GM20431 (cell line): Measurements from ENCODE around the gene SYS1.
"Not testable (repeated sequence)": the region's sequence is repeated elsewhere in the genome, so short reads cannot be mapped to it uniquely, and the experiment has no call there.

ENCODE experiments used
- in situ Hi-C: fragments of 300-500 bp; cut with MseI, MboI; formaldehyde crosslinking; loops from one replicate; pipeline ENCODE4 v1.15.0; 2020; ENCODE audit warnings: low sequenced_read_pairs; ENCODE audit not compliant: unreplicated experiment

Gene SYS1

DNA sequence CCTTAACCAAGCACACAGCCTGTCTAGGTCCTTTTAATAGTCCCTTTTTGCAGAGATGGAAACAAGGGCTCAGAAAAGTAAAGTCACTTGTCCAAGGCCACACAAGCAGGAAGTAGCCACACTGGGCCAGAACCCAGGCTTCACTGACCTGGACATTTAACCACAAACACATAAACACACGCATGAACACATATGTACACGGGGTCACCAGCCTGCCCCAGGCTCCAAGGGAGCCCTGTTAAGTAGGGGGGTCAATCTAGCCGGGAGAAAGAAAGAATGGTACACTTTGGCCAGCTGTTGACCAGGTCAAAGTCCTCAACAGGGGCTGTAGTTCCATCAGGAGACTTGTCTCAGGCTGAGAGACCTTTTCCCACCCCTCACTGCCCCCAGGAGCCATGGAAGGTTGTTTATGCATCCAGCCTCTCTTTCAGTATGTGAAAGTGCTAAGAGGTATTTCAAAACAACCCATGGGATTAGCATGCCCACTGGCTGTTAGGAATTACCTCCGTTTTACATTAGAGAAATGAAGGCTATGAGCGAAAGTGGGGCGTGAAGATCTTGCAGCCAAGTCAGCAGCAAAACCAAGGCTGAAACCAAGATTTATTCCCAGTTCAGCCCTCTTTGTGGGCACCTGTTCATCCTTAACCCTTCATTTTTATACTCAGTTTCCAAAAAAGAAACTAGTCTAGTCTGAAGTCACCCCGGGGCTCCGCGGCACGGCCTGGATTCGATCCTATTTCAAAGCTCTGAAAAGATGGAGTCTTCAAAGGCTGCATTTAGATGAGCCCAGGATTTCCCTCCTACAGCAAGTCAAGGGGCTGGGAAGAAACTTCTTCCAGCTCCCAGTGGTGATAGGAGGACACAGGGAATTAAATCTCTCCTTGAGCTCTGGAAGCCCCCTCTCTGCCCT, 24.6 kb upstream of the SYS1 start:
- in situ Hi-C loops = no loop called here

DNA sequence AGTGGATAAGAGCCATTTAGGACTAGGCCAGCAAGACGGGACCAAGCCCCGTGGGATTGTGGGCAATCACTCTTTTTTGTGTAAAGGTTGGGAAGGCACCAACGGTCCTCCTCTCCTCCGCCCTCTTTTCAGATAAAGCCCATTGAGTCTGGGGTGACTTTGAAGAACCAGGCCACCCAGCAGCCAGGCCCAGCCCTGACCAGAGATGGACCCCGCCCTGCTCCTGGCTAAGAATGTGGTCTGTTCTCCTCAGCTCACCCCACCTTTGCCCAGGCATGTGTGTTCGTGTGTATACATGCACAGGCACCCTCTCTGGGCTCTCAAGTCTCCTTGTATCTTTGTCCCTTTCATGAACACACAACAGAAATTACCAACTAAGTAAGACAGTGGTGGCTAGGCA, 23.9 kb upstream of the SYS1 start:
- in situ Hi-C loops = no loop called here

DNA sequence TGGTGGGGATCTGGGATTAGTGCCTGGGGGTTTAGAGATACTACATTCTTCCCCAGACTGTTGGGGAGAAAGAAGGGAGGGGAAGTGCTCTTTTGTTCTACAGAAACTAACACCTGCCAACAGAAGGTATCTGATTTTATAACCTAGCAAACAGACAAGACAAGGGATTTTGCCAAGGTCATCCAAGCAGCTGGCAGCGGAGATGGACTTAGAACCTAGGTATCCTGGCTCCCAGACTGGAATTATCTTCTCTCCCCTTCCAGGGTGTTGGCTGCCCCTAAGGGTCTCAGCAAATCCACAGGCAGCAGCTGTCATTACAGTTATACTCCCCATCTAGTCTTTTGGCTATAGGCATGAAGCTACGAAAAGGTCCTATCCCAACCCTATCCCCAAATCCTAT, 23.2 kb upstream of the SYS1 start:
- in situ Hi-C loops = no loop called here

DNA sequence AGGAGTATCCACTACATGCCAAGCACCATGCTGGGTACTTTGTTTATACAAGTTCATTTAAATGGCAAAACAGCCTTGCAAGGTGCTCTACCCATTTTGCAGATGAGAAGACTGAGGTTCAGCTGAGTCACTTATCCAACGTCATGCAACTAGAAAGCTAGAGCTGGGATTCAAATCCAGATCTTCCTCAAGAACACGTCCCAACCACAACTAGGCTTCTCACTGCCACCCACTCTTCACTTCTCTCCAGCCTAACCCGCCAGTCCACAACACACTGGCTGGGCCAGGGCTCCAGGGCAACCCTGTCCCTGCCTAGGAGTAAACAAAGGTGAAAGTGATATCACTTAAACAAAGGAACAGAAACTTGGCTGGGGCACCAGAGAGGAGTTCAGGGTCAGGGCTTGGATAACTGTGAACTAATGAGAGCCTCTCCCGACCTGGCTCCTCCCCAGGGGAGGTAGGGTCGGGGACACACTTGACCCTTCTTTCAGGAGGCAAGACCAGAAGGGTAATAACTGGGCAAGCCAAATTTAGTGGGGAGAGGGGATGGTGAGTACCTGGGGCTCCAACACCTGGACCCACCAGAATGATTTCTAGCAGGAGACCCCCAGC, 22.6 kb upstream of the SYS1 start:
- in situ Hi-C loops = no loop called here

DNA sequence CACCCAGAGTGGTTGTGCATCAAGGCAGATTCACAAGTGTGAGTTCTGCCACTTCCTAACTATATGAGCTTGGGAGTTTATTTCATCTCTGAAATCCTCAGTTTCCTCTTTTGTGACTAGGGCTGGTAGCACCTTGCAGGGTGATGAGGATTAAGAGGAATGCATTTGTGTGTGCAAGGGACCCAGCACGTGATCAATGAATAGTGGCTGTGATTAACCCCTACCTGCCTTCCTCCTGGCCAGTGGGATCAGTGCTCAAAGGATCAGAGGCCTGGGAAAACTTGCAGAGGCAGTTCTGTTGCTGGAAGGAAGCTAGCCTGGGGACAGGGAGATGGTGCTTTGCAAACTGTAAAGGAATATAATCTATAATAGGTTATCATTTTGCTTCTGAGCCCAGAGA, 22.0 kb upstream of the SYS1 start:
- in situ Hi-C loops = no loop called here

DNA sequence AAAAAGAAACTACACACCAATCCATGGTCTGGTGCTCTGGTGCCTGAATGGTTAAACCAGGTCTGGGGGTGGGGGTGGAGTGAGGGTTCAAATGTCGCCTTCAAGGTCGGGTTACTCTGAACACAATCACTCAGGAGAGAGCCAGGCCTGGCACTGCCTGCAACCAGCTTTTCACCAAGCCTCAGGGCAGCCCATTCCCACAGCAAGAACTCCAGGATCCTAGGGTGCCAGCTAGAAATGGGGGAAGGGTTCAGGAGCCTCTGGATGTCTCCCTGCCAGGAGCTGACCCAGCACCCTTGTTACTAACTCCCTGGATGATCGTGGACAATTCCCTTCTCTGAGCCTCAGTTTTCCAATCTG, 21.4 kb upstream of the SYS1 start:
- in situ Hi-C loops = no loop called here

DNA sequence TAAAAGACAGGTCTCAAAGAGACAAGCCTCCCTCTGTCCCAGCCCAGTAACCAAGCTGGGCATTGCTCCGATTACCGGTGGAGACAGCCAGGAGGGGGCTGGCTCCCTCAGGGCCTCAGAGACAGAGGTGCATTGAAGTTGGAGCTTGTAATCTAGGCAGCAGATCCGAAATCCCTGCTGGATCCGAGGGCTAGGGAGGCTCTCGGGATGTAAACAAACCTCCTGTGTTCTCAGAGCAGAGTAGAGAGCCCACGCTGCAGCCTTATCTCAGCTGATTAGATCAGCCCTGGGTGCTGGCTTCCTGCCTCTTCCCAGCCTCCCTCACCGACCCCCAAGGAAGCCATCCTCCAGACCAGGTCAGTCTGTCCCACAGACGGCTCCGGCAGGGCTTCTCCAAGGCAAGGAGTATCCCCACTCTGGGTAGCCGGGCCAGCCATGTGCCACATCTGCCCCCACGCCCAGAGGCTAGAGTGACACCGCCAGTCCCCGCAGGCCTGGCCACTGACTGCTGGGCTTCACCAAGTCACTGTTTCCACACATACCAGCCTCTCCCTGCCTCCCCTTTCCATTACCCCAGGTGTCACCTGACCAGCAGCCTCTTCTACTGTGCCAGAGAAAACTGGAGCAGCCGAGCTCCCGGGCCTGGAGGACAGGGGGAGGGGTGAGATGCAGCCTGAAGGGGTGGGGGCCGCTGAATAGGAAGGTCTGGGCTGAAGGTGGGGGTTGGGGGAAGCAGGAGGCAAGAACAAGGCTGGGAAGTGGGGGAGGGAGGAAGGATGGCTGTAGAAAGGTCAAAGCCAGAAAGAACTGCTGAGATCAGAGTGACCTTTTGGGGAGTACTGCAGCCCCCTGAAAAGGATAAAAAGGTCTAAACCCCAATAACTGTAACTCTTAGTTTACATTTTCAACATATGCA, 20.8 kb upstream of the SYS1 start:
- in situ Hi-C loops = no loop called here

DNA sequence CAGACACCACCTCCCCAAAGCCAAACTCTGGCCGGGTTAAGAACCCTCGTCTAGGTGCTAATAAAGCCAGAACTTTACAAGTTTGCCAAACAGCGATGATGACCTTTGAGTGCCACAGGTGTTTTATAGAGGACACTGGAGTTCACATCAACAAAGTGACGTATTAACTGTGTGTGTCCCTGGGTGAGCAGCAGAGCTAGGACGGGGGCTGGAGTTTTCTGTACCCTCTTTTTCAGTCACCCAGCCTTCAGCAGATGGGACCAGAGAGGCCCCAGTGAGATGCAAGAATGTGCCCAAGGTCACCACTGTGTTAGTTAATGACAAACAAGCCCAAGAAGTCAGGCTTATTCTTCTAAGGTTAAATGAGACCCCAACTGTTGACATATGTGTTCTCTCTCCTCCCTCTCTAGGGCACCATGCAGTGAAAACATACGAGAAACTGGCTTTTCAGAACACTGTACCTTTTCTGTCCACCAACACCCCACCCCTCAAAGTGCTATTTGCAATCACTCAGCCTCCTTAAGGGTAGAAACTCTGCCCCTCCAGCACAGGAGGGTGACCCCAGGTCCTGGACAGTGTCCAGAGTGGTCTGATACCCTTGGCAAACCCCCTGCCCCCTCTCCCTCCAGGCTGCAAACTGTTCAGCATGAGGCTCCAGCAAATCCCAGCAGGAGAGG, 20.0 kb upstream of the SYS1 start:
- in situ Hi-C loops = no loop called here

DNA sequence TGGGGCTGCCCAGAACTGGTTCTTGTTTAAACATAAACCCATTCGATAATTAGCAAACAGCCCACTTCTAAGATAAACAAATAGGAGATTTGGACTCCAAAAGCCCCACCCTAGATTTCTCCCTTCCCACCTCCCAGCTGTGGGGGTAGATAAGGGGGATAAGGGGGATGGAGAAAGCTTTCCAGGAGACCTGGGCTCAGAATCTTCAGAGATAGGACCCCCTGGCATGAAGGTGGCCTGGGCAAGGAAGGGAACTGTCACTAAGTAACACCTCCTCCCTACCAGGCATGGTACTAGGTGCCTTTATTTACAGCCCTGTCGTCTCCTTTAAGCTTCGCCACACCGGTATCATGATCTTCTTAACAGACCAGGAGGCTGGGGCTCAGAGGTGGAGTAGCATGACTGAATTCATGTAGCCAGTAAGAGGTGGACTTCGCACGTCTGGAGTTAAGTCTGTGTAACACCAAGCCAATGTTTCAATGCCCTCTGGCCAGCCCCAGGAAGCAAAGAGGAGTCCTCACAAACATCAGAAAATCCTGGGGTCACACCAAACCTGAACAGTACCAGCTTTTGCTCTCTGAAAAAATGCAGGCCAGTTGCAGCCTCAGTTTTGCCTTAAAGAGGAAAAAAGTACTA, 19.3 kb upstream of the SYS1 start:
- in situ Hi-C loops = no loop called here

DNA sequence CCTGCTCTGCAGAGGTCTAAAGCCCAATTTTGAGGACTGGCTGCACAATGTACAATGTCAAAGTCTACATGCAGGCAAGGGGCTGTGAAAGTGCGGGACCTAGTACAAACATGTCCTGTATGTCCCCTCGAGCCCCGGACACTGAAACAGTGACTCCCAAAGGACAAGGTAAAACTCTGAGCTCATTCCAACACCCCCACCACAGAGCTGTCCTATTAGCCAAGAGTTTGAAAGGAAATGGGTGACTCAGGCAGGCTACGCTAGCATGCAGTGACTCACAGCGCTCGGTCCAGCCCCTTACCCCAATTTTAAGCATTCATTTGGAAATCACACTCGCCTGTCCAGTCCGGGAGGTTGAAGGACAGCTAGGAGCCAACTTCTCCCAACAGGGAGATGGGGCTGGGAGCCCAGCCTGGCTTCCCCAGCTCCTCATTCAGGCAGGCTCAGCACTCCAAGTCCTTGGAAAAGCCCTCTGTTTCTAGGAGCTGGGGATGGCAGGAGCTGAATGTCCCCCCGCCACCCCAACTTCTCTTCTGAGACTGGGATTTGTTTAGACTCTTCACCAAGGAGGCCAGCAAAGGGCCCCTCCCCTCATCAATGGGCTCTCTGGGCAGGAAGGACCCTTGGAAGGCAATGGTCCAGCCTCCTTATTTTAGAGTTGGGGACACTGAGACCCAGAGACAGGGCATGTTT, 18.6 kb upstream of the SYS1 start:
- in situ Hi-C loops = no loop called here

DNA sequence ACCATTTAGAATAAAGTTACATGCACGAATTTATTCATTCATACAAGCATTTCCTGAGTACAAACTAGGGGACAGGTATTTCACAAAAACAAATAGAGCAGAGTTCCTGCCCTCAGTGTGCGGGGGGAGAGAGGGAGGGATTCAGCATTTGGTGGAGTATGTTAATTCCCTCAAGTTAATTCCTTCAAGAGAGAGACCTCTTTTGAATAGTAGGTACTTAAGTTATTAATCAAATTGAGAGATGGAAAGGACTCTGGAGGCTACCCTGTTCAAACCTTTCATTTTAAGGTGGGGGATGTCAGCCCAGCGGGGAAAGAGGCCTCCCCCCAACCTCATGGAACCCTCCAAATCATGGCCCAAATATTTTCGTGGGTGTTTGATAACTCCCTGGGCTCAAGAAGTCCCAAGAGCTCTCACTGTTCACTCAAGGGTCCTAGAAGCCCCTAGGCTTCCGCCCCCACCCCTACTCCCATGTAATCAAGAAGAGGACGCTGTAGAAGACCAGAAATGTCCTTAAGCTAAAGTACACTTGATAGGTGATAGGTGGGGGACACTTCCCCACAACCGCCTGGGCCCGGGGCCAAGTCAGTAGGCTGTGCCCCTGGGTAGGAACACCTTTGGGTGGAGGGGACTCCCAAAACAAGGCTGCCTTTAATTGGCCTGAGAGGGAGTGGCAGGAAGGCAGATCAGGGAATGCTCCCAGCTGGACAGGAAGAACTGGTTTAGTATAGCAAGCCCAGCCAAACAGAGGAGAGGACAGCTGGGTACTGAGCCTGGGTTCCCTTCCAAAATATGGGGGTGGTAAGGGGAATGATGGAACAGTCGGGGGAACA, 17.6 kb upstream of the SYS1 start:
- in situ Hi-C loops = no loop called here

DNA sequence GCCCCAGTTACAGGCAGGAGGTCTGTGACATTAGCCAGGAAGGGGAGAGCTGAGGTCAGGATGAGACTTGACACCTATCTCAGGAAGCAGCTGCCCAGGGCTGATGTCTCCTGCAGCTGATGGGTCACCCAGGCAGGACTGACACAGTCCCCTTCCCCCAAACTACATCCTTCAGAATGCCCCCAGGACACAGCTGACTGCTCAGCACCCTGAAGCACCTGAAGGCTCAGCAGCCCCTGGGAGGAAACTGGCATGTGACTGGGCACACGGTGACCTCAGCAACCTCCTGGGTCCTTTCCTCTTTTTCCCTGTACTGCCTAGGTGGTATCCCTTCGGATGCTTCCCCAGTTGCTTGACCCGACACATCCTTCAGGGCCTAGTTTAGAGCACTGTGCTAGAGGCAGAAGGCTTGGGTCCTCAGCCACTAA, 16.7 kb upstream of the SYS1 start:
- in situ Hi-C loops = no loop called here

DNA sequence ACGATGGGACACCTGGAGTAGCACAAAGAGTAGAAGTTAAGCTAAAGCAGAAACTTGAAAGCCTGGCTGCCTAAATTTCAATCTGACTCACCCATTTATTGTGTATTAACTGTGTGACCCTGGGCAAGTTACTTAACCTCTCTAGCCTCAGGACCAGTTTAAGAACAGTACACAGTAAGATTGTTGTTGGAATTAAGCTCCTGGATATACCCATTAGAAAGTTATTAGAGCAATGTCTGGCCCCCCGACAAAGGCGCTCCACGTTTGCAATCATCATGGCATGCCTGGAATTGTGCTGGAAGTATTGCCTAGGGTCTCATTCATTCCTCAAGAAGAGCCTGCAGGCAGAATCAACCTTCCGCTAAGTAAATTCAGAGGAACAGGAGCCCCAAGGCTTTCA, 16.1 kb upstream of the SYS1 start:
- in situ Hi-C loops = no loop called here

DNA sequence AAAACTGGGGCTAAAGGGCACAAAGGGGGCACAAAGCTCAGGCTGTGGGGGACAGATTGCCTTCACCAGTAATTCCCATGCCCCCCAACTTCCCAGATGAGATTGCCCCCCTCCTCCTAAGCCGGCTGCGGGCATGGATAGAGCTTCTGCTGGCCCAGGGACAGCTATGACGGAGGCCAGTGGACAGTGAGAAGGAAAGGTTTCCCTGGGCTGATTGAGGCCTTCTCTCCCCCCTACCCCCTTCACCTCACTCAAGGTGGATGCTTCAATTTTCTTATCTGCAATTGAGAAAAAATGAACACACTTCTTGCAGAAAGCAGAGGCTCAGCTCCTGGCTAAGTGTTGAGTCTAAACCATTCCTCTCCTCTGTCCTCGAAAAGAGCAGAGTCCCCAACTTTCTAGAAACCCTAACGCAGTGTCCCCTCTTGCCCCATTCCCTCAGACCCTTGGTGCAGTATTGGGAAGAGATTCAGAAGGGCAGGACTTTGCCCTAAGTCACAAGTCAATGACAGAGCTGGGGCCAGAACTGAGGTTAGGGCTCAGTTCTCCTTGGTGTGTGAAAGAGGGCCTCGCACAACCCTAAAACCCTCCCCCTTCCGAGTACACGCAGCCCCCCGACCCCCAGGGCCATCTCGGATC, 15.5 kb upstream of the SYS1 start:
- in situ Hi-C loops = no loop called here

DNA sequence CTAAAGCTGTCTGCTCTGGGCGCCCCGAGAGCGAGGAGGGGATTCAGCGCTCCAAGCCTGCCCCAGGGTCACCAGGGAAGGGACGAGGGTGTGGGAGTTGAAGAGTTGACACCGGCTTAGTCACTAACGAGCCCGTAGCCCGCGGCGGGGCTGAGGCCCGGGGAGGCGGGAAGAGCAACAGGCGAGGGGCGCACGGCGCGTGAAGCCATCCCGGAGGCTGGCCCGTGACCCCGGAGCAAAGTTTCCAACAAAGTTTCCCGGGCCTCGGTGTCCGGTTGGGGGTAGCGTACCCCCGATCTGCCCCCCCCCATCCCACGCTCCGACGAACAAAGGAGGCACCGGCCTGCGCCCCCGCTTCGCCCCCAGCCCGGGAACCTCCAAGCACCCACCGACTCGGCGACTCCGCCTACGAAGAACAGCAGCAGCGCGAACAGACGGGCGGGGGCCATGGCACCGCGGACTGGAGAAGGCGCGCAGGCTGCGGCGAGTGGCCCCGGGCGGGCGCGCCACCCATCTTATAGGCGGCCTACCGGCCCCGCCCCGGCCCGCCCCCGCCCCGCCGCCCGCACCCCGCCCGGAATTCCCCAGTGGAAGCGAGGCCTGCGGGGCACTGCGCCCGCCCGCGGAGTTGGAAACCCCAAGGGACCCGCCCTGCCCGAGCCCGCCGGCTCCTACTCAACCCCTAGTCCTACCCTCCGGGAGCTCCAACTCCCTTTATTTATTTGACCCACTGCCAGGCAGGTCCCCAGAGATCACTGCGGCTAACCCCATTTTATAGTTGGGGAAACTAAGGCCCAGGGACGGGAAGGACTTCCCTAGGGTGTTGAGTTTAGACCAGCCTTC, 14.8 kb upstream of the SYS1 start, which contains the start of gene SDC4:
Gene SDC4 (minus strand): TSS at position 489 of the 843 bp plus-strand sequence. CDS start 40 bp downstream, at position 449.
- in situ Hi-C loops = no loop called here

DNA sequence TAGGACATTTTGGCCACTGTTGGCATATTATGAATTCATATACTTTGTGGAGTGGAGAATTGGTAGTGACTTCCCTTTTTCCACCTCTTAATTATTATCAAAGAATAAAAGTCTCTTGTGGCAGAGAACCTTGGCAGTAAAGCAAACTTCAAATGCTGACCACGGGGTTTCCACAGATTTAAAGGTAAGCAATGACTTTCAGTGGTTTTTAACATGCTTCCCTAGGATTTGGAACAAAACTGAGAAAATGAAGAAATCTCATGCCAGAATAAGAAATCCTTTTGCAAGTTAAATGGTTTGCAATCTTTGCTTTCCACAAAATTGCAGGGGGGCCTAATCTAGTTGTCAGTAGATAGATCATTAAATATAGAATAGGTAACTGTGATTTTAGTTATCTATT, 12.7 kb upstream of the SYS1 start:
- in situ Hi-C loops = no loop called here

DNA sequence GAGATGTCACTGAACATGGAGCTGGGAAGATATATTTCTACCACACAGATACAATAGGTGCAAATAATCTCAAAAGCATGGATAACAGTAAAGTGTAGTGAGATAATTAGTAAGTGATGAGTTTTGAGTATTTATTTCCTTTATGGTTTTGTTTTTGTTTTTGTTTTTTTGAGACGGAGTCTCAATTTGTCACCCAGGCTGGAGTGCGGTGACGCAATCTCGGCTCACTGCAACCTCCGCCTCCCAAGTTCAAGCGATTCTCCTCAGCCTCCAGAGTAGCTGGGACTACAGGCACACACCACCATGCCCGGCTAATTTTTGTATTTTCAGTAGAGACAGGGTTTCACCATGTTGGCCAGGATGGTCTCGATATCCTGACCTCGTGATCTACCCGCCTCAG, 12.2 kb upstream of the SYS1 start:
- in situ Hi-C loops = not testable (repeated sequence)
